ENCODE results near the gene SNX5.

DNA sequence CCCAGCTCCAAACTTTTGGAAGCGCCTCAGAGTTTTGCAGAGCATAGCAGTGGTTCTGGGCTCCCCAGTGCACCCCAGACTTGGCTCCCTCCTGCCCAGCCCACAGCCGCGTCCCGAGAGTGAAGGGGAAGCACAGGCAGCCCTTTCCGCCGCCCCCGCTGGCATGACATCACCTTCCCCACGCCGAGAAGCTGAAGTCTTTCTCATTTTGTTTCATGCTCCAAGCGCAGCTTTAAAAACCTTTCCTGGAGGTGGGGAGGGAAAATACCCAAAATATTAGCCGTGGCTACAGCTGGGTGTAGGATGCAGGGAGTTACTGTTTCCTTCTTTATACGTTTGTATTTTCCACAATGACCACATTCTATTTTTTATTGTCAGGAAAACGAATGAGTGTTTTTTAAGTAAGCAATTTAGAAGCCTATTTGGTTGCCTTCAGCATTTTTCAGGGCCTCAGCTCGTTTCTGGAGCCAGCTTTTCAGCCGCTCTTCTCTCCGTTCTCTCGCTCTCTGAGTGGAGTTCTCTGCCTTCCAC is 72.9 kb downstream of the SNX5 start:
- no peak for TF ChIP-seq POLR2AphosphoS5 (IDR thresholded peaks at IDR 0.05; ENCODE audit: borderline replicate concordance, low read depth, low read length)
- TF ChIP-seq EZH2 (IDR thresholded peaks at IDR 0.05), result no peak

All from SK-N-MC (cell line).